WTC11 (cell line): ENCODE measurements around the gene MYBL2. TPM values are rescaled to one million over a fixed set of nuclear protein-coding genes. Genes with fewer than 3 reads are reported as not detected.

Source experiments
- ATAC-seq: fragments of 200-7000 bp; cut with Tn5 transposase; 2 replicates; pipeline ENCODE4 v1.10.0; 2021; ENCODE audit warnings: mild to moderate bottlenecking, moderate library complexity
- CTCF ChIA-PET: fragments of 300-600 bp; sonication (Branson Sonifier 250); formaldehyde crosslinking; loops from one replicate; lab custom pipeline; 2021; ENCODE audit warnings: antibody characterized with exemption; lab: Charles Lee
- POLR2A ChIA-PET: fragments of 350-600 bp; sonication (Branson Sonifier 250); formaldehyde crosslinking; loops from one replicate; lab custom pipeline; 2021; ENCODE audit warnings: antibody characterized with exemption; lab: Charles Lee
- DNase-seq: peaks from one replicate; pipeline ENCODE4 v3.0.0; 2021; ENCODE audit warnings: low spot score
- H3K27ac Mint-ChIP-seq: 2 replicates; pipeline ENCODE4 v1.8.0; 2021; ENCODE audit warnings: mixed read lengths
- H3K27me3 Mint-ChIP-seq: 2 replicates; pipeline ENCODE4 v1.8.0; 2021; ENCODE audit warnings: low read depth, mild to moderate bottlenecking, moderate library complexity, mixed read lengths
- H3K36me3 Mint-ChIP-seq: 2 replicates; pipeline ENCODE4 v1.8.0; 2021; ENCODE audit warnings: mixed read lengths
- H3K4me1 Mint-ChIP-seq: 2 replicates; pipeline ENCODE4 v1.8.0; 2022; ENCODE audit warnings: mixed read lengths
- H3K4me3 Mint-ChIP-seq: 2 replicates; pipeline ENCODE4 v1.8.0; 2021; ENCODE audit warnings: mild to moderate bottlenecking, moderate library complexity, mixed read lengths
- H3K9me3 Mint-ChIP-seq: 2 replicates; pipeline ENCODE4 v1.8.0; 2021; ENCODE audit warnings: mixed read lengths
- ATF1 ChIP-seq: sonication (generic); formaldehyde crosslinking; IDR thresholded peaks from 2 replicates; pipeline ENCODE4 v1.8.1; 2023; ENCODE audit warnings: mild to moderate bottlenecking, moderate library complexity, missing genetic modification reagents
- CREB1 ChIP-seq: sonication (generic); formaldehyde crosslinking; IDR thresholded peaks from 2 replicates; pipeline ENCODE4 v1.8.0; 2023; ENCODE audit warnings: mild to moderate bottlenecking, missing genetic modification reagents
- FOXP1 ChIP-seq: sonication (generic); formaldehyde crosslinking; IDR thresholded peaks from 2 replicates; pipeline ENCODE4 v1.8.0; 2022; ENCODE audit warnings: missing genetic modification reagents, mild to moderate bottlenecking, moderate library complexity, borderline replicate concordance
- HMGA2 ChIP-seq: fragments of 250-450 bp; sonication (Bioruptor Pico); IDR thresholded peaks from 2 replicates; pipeline ENCODE4 v1.4.0; 2021; ENCODE audit warnings: mild to moderate bottlenecking, moderate library complexity
- MXD4 ChIP-seq: fragments of 250-450 bp; sonication (Bioruptor Pico); IDR thresholded peaks from 2 replicates; pipeline ENCODE4 v1.8.0; 2021; ENCODE audit warnings: mild to moderate bottlenecking, moderate library complexity, borderline replicate concordance
- MYBL2 ChIP-seq: sonication (generic); formaldehyde crosslinking; IDR thresholded peaks from 2 replicates; pipeline ENCODE4 v1.8.1; 2023; ENCODE audit warnings: mild to moderate bottlenecking, moderate library complexity, missing genetic modification reagents
- NFYB ChIP-seq: sonication (generic); formaldehyde crosslinking; conservative IDR thresholded peaks from 2 replicates; pipeline ENCODE4 v1.8.0; 2022; ENCODE audit warnings: low read depth, missing genetic modification reagents
- PRDM15 ChIP-seq: sonication (generic); formaldehyde crosslinking; IDR thresholded peaks from 2 replicates; pipeline ENCODE4 v1.8.0; 2022; ENCODE audit warnings: missing genetic modification reagents
- PRRX2 ChIP-seq: fragments of 250-450 bp; sonication (Bioruptor Pico); IDR thresholded peaks from 2 replicates; pipeline ENCODE4 v1.8.0; 2021; ENCODE audit warnings: mild to moderate bottlenecking
- RELA ChIP-seq: sonication (generic); formaldehyde crosslinking; IDR thresholded peaks from 2 replicates; pipeline ENCODE4 v1.8.1; 2022; ENCODE audit warnings: missing genetic modification reagents, mild to moderate bottlenecking, borderline replicate concordance
- SP1 ChIP-seq: sonication (generic); formaldehyde crosslinking; conservative IDR thresholded peaks from 2 replicates; pipeline ENCODE4 v1.8.1; 2022; ENCODE audit warnings: missing genetic modification reagents
- TEAD1 ChIP-seq: sonication (generic); formaldehyde crosslinking; IDR thresholded peaks from 2 replicates; pipeline ENCODE4 v1.8.0; 2022; ENCODE audit warnings: mild to moderate bottlenecking, missing genetic modification reagents
- USF2 ChIP-seq: sonication (generic); formaldehyde crosslinking; IDR thresholded peaks from 2 replicates; pipeline ENCODE4 v1.8.1; 2023; ENCODE audit warnings: mild to moderate bottlenecking, missing genetic modification reagents, moderate library complexity
- ZNF219 ChIP-seq: sonication (generic); formaldehyde crosslinking; IDR thresholded peaks from 2 replicates; pipeline ENCODE4 v1.8.0; 2023; ENCODE audit warnings: missing genetic modification reagents, mild to moderate bottlenecking, borderline replicate concordance
- ZNF396 ChIP-seq: fragments of 250-450 bp; sonication (Bioruptor Pico); IDR thresholded peaks from 2 replicates; pipeline ENCODE4 v1.8.0; 2021; ENCODE audit warnings: mild to moderate bottlenecking, moderate library complexity, borderline replicate concordance
- total RNA-seq: library from RNA; stranded (reverse); gene quantifications from 3 replicates; pipeline ENCODE4 v1.2.3, GENCODE V29; 2021
- TF ChIP-seq, protein P1 (sequence below): fragments of 250-450 bp; sonication (Bioruptor Pico); IDR thresholded peaks from 2 replicates; pipeline ENCODE4 v2.1.2; 2022; ENCODE audit warnings: mild to moderate bottlenecking, moderate library complexity
- TF ChIP-seq, protein P2 (sequence below): sonication (generic); formaldehyde crosslinking; IDR thresholded peaks from 2 replicates; pipeline ENCODE4 v1.8.0; 2022; ENCODE audit warnings: mild to moderate bottlenecking, missing genetic modification reagents
- TF ChIP-seq, protein P3 (sequence below): sonication (generic); formaldehyde crosslinking; IDR thresholded peaks from 2 replicates; pipeline ENCODE4 v1.8.0; 2022; ENCODE audit warnings: mild to moderate bottlenecking, missing genetic modification reagents
- TF ChIP-seq, protein P4 (sequence below): sonication (generic); formaldehyde crosslinking; conservative IDR thresholded peaks from 2 replicates; pipeline ENCODE4 v1.8.1; 2023; ENCODE audit warnings: mild to moderate bottlenecking, low read depth, missing genetic modification reagents, moderate library complexity
- TF ChIP-seq, protein P5 (sequence below): sonication (generic); formaldehyde crosslinking; IDR thresholded peaks from 2 replicates; pipeline ENCODE4 v1.8.1; 2022; ENCODE audit warnings: mild to moderate bottlenecking, moderate library complexity, missing genetic modification reagents

MYBL2 gene
- total RNA-seq, 1 experiment from 2014 or later: 166 TPM

- TF ChIP-seq, protein P1, sequence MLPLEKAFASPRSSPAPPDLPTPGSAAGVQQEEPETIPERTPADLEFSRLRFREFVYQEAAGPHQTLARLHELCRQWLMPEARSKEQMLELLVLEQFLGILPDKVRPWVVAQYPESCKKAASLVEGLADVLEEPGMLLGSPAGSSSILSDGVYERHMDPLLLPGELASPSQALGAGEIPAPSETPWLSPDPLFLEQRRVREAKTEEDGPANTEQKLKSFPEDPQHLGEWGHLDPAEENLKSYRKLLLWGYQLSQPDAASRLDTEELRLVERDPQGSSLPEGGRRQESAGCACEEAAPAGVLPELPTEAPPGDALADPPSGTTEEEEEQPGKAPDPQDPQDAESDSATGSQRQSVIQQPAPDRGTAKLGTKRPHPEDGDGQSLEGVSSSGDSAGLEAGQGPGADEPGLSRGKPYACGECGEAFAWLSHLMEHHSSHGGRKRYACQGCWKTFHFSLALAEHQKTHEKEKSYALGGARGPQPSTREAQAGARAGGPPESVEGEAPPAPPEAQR (CRISPR knock-in tag): no peak
- TF ChIP-seq MXD4 (CRISPR knock-in tag): no peak
- TF ChIP-seq, protein P2, sequence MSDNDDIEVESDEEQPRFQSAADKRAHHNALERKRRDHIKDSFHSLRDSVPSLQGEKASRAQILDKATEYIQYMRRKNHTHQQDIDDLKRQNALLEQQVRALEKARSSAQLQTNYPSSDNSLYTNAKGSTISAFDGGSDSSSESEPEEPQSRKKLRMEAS (CRISPR knock-in tag): no peak
- no peak for TF ChIP-seq ZNF219
These were observed 15.1 kb downstream of the MYBL2 start (continued) for GRCh38 chr20:43681991-43682410.

GRCh38 chr20:43682446-43682845 is 15.5 kb downstream of the MYBL2 start:
- no peak overlapping the region for H3K27ac Mint-ChIP-seq
- TF ChIP-seq, protein P3, sequence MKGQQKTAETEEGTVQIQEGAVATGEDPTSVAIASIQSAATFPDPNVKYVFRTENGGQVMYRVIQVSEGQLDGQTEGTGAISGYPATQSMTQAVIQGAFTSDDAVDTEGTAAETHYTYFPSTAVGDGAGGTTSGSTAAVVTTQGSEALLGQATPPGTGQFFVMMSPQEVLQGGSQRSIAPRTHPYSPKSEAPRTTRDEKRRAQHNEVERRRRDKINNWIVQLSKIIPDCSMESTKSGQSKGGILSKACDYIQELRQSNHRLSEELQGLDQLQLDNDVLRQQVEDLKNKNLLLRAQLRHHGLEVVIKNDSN: no peak
- TF ChIP-seq ATF1 (CRISPR knock-in tag) (no peak), RELA (no peak), ZNF219 (no peak), PRDM15 (no peak), FOXP1 (CRISPR knock-in tag) (no peak), USF2 (CRISPR knock-in tag) (no peak)
- TF ChIP-seq, all 79 proteins: peak for 0
- no peak overlapping the region for H3K4me3 Mint-ChIP-seq
- POLR2A ChIA-PET: no interaction called here
- peaks cover 4% of the 10 kb centered on the region; the same call in 1 of the 2 replicates for H3K4me1 Mint-ChIP-seq
- no peaks in the 10 kb centered on the region for H3K9me3 Mint-ChIP-seq
- ATAC-seq (no peak), DNase-seq (no peak)
- no peaks in the 10 kb centered on the region for H3K27me3 Mint-ChIP-seq
- peaks cover 36% of the 10 kb centered on the region for H3K36me3 Mint-ChIP-seq
- CTCF ChIA-PET: no interaction called here

DNA sequence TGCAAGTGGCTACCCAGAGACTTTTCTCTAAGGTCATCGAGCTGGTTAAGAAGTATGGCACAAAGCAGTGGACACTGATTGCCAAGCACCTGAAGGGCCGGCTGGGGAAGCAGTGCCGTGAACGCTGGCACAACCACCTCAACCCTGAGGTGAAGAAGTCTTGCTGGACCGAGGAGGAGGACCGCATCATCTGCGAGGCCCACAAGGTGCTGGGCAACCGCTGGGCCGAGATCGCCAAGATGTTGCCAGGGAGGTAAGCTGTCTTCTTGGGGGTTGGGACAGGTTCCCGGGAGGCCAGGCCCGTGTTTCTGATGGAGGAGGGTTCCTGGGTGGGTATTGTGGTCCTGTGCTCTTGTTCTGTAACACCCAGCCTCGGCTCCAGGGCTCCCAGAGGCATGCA is 19.9 kb downstream of the MYBL2 start:
- no peaks in the 10 kb centered on the region for H3K4me1 Mint-ChIP-seq
- ChIA-PET CTCF (no interaction called here), POLR2A (no interaction called here)
- no peak for TF ChIP-seq CREB1 (CRISPR knock-in tag)
- TF ChIP-seq, protein P2 (CRISPR knock-in tag): no peak
- no peak for TF ChIP-seq HMGA2 (CRISPR knock-in tag)
- TF ChIP-seq, protein P1 (CRISPR knock-in tag): no peak
- TF ChIP-seq TEAD1 (CRISPR knock-in tag): no peak
- TF ChIP-seq ZNF396 (CRISPR knock-in tag): no peak
- TF ChIP-seq SP1 (CRISPR knock-in tag): no peak
- TF ChIP-seq NFYB: no peak
- no peak for TF ChIP-seq MYBL2 (CRISPR knock-in tag)
- TF ChIP-seq RELA: no peak
- no peak for TF ChIP-seq ZNF219
- TF ChIP-seq, protein P4, sequence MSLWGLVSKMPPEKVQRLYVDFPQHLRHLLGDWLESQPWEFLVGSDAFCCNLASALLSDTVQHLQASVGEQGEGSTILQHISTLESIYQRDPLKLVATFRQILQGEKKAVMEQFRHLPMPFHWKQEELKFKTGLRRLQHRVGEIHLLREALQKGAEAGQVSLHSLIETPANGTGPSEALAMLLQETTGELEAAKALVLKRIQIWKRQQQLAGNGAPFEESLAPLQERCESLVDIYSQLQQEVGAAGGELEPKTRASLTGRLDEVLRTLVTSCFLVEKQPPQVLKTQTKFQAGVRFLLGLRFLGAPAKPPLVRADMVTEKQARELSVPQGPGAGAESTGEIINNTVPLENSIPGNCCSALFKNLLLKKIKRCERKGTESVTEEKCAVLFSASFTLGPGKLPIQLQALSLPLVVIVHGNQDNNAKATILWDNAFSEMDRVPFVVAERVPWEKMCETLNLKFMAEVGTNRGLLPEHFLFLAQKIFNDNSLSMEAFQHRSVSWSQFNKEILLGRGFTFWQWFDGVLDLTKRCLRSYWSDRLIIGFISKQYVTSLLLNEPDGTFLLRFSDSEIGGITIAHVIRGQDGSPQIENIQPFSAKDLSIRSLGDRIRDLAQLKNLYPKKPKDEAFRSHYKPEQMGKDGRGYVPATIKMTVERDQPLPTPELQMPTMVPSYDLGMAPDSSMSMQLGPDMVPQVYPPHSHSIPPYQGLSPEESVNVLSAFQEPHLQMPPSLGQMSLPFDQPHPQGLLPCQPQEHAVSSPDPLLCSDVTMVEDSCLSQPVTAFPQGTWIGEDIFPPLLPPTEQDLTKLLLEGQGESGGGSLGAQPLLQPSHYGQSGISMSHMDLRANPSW (CRISPR knock-in tag): no peak
- TF ChIP-seq, protein P5, sequence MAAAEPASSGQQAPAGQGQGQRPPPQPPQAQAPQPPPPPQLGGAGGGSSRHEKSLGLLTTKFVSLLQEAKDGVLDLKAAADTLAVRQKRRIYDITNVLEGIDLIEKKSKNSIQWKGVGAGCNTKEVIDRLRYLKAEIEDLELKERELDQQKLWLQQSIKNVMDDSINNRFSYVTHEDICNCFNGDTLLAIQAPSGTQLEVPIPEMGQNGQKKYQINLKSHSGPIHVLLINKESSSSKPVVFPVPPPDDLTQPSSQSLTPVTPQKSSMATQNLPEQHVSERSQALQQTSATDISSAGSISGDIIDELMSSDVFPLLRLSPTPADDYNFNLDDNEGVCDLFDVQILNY (CRISPR knock-in tag): no peak
- TF ChIP-seq PRRX2: no peak

More for the DNA sequence above, 19.9 kb downstream of the MYBL2 start:
- no peak overlapping the region for H3K27ac Mint-ChIP-seq
- peaks cover 33% of the 10 kb centered on the region for H3K36me3 Mint-ChIP-seq
- no peak overlapping the region for H3K4me3 Mint-ChIP-seq
- ATAC-seq (no peak), DNase-seq (no peak)
- no peaks in the 10 kb centered on the region for H3K9me3 Mint-ChIP-seq
- no peaks in the 10 kb centered on the region for H3K27me3 Mint-ChIP-seq
